GM10847 (cell line): ENCODE data around the gene COL23A1.

Experiments used
- POLR2A ChIP-seq: IDR thresholded peaks from 2 replicates; pipeline ENCODE4 v1.6.1; 2011; ENCODE audit not compliant: insufficient read length; ENCODE audit errors: extremely low read depth

COL23A1 gene

DNA sequence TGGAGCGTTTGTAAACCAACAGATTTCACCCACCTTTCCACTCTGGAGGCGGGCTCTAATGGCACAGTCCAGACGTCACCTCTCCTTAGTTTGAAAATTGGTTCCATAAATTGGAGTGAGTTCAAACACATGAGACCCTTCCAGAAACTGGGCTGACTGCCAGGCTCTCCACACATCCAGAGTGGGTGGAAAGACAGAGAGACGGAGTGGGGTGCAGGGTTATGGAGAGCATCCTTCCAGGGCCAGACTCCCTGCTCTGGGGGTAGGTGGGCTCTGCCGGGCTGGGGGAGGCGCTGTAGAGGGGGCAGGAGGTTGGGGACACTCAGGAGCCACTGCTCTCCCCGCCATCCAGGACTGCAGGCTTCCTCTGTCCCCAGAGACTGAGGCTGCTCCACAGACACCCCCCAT lies 252.9 kb downstream of the COL23A1 start:
- TF ChIP-seq POLR2A: no peak

GRCh38 chr5:178336889-178337288 lies 253.3 kb downstream of the COL23A1 start:
- TF ChIP-seq POLR2A: no peak

GRCh38 chr5:178335302-178336030 lies 254.7 kb downstream of the COL23A1 start:
- no peak for TF ChIP-seq POLR2A

DNA sequence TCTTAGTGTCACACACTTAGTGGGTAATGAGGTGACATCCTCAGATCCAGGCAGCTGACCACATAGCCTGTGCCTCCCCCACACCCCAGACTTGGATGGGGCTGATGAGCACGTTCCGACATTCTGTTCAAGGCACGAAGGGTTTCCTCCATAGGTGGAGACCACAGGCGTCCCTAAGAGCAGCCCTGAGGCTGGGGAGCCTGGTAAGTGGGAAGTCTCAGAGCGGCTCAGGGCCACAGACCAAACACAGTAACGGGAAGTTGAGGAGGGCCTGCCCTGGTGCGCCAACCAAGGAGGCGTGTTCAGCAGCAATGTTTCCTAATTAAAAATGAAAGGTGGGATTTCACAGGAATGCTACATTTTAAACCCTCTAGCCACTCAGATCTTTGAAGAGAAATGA lies 255.3 kb downstream of the COL23A1 start:
- no peak for TF ChIP-seq POLR2A

DNA sequence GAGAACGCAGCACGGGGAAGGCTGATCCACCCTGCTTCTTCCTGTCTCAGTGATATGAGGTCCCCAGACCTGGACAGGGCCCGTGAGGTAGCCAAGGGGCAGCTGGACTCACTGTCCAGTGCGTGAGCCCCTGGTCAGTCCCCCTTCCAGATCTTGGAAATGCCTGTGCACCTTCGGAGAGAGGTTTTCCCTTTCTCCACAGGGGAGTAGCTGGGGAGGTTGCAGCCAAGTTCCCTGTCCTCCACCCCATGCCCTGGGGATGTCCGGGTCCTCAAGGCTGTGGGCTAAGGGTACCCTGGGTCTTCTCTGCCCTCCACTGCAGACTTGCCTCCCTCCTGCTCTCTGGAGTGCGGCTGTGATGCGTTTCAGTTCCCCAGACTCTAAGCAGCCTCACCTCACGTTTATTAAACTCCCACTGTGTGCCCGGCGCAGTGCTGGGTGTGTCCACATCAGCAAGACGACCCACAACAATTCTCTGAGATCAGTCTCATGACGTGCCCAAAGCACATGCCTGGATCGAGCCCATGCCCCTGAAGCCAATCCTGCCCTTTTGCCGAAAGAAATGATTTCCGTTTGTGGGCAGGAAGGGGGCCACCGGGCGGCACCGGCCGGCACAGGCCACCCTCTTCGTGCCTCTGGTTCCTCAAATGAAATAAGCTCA lies 256.2 kb downstream of the COL23A1 start:
- TF ChIP-seq POLR2A: no peak

DNA sequence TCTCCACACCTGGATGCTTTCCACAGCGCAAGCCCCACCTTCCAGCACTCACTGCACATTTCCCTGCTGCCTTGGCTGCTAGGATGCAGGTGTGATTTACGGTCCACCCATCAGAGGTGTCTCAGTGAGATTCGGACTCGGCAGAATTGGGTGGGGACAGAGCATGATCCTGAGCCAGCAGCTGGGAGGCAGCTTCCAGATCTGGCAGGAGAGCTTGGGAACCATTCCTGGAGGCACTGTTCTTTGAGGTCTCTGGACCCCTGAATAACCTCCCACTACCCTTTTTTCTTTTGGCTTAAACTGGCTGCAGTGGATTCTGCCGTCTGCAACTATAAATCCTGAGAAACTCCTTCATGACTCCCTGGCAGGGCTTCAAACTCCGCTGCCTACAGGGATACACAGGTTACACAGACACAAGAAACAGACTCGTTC lies 258.0 kb downstream of the COL23A1 start:
- no peak for TF ChIP-seq POLR2A

- no peak for TF ChIP-seq POLR2A
Measured at GRCh38 chr5:178331491-178331996, 258.6 kb downstream of the COL23A1 start.

DNA sequence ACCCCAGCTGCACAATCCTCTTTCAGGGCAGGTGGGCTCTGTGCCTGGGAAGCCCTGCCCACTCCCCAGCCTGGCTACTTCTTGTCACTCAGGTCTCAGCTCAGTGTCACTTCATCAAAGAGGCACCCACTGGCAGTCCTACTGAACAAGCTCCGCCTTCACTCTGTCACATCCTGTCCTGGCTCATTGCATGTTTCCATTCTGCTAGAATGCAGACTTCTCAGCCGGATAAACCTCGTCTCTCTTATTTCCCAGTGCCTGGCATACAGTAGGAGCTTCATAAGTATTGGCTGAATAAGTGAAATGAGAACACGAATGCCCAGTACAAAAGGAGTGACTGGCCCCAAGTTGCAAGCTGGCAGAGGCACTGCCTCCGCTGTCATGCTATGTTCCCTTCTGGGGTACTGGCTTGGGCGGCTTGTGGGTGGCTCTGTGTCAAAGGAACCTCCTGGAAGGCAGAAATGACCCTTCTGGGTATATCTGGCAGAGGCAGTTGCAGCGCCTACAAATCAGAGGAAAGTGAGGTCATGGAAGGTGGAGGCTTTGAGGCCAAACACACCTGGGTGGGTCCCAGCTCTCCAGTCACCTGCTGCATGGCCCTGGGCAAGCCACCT lies 259.3 kb downstream of the COL23A1 start:
- TF ChIP-seq POLR2A: no peak

DNA sequence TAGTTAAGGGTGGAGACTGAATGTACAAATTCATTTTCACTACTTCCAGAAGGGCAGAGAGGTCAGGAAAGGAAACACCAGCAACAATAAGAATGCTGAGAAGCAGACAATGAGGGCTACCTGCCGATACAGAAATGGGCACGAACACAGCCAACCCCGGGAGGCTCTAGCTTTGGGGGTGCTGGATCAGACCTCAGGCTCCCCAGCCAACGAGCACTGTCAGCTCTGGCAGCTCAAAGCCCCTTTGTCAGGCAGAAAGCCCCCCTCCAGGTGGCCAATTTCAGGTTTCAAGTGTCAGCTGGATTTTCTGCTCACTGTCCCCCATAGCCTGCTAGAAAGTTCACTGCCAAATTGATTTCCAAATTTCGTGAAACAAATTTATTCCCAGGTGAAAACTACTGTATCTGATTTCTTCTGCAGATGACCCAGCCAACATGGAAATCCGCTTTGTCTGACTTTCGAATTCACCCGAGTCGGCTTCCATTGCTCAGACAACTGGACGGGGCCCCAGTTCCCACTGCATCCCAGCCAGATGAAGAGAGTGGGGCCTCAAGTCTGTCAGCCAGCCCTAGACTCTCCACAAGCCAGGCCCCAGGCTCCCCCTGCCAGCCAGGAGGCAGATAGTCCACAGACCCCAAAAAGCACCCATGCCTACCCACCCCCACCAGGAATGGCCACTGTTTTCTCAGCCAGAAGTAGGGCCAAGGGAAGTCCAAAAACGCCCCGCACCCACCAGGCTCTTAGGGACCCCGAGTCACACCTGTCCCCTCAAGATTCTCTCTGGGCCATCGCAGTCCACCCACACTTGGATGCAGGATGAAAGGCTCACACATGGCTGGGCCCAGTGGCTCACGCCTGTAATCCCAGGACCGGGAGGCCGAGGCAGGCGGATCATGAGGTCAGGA lies 261.1 kb downstream of the COL23A1 start:
- TF ChIP-seq POLR2A: no peak

GRCh38 chr5:178327931-178328711 lies 262.1 kb downstream of the COL23A1 start:
- no peak for TF ChIP-seq POLR2A

DNA sequence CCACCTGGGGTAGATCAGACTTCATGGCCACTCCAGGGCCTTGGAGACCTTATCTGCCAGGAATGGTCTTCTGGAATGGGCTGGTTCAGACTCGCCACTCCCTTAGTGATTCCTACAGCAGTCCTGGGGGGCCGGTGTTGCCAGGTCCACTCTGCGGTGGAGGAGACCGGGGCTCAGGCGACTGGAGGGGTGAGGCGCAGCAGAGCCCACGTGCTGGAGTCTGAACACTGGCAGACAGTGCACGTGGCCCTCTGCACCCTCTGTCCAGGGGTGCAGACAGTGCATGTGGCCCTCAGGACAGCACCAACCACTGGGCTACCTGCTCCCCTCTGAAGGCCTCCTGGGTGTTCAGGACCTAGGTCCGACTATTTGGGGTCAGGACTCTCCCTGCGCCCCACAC lies 262.7 kb downstream of the COL23A1 start:
- no peak for TF ChIP-seq POLR2A

DNA sequence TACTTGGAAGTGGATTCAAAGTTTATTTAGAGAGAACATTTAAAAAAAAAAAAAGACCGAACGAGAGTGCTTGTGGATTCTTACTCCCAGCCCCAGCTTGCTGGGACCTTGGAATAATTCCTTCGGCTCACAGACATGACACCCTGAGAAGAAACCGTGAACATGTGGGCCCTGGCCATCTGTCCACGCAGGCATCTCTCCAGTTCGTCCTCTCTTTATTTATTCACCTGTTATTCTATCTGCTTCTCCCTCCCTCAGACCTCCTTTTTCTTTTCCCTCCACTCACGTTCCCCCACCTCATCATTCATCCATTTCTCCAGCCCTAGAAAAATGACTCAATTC lies 263.8 kb downstream of the COL23A1 start:
- no peak for TF ChIP-seq POLR2A

DNA sequence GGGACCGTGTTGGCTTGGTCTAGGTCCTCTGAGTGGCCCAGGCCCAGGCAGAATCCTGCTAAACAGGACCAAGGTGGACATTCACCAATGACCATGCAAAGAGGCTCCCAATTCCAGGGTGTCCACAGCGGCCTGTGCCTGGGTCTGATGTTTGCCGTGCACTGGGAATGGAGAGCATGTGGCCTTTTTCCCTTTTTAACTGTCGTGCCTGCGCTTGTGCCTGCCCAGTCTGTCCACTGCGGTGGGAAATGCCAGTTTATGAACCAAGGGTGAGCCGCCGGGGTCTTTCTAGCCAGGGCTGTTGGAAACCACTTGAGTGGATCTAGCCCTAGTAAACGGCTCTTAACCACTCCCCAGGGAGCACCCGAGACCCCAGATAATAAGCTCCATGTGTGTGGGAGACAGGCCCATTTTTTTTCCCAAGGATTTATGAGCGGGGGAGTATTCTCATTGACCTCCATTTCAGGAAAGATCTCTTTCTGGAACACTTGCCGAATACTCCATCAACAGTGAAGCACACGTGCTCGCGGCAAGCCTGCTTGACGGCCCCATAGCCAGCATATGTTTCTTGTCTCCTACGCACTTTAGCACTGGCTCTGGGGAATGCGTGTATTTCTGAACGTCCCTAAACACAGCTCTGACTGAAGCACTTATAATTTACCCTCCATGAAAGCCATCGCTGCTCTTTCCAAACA lies 264.4 kb downstream of the COL23A1 start:
- no peak for TF ChIP-seq POLR2A

DNA sequence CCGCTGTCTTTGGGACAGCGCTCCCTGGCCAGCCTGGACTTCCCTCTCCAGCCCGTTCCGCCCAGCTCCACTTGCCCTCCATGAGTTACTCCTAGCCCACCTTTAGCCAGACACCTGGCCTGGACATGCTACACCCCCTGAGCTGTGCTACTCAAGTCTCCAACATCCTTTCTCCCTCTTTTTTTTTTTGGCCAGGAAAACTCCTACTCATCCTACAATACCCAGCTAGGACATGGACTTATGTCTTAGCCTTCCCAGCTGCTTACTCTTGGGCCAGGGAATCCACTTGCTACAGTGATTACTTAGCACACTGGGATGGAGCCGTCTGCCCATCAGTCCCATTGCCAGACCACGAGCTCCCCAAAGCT lies 264.9 kb downstream of the COL23A1 start:
- TF ChIP-seq POLR2A: no peak
